Panc1 (cell line): ENCODE results near the gene GPR87.

Source experiments
- POLR2AphosphoS5 ChIP-seq: IDR thresholded peaks from 2 replicates; pipeline ENCODE4 v1.6.1; 2012; ENCODE audit warnings: mild to moderate bottlenecking, low read depth, low read length, moderate library complexity
- SIN3A ChIP-seq: IDR thresholded peaks from 2 replicates; pipeline ENCODE4 v1.6.1; 2012; ENCODE audit warnings: low read depth, mild to moderate bottlenecking, low read length, moderate library complexity, borderline replicate concordance; ENCODE audit not compliant: insufficient read depth
- TCF7L2 ChIP-seq: IDR thresholded peaks from 2 replicates; pipeline ENCODE4 v1.6.1; 2011; ENCODE audit warnings: mild to moderate bottlenecking, low read depth, low read length, inconsistent platforms
- TF ChIP-seq, protein P1 (sequence below): fragments of 450-650 bp; IDR thresholded peaks from 2 replicates; pipeline ENCODE4 v1.5.1; 2017; ENCODE audit warnings: mild to moderate bottlenecking
- TF ChIP-seq, protein P2 (sequence below), 2 experiments: IDR thresholded peaks; 2 replicates each; pipeline ENCODE4 v1.6.1; 2011 to 2012; ENCODE audit warnings: low read depth in 2 of 2, control low read depth in 1 of 2, low read length in 1 of 2, mild to moderate bottlenecking in 1 of 2, moderate library complexity in 1 of 2; ENCODE audit not compliant: insufficient read depth in 1 of 2

DNA sequence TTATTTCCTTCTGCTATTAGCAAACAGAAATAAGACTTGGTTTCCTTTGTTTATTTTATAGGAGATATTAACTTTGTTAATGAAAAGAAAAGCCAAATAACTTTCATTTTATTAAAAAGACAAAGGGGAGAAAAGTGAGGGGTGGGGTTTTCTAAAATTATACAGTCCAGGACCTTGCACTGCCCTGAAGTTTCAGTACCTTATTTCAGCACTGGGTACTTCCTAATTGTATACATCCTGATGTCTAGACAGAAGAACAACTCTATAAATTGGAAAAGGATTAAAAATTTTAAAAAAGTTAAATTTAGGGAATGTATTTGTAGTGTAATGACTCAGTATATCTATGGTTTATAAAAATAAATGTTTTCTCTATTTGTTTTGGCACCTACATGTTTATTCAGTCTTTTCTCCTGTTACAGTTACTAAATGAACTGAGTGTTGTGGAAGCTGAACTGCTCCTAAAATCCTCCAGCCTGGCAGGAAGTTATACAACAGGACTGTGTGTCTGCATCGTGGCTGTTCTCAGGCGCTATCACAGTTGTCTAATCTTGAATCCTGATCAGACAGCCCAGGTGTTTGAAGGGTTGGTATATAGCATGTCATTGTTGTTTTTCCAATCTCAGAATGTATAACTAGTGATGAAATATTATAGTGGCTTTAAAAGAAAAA is 40.3 kb upstream of the GPR87 start:
- TF ChIP-seq, protein P1, sequence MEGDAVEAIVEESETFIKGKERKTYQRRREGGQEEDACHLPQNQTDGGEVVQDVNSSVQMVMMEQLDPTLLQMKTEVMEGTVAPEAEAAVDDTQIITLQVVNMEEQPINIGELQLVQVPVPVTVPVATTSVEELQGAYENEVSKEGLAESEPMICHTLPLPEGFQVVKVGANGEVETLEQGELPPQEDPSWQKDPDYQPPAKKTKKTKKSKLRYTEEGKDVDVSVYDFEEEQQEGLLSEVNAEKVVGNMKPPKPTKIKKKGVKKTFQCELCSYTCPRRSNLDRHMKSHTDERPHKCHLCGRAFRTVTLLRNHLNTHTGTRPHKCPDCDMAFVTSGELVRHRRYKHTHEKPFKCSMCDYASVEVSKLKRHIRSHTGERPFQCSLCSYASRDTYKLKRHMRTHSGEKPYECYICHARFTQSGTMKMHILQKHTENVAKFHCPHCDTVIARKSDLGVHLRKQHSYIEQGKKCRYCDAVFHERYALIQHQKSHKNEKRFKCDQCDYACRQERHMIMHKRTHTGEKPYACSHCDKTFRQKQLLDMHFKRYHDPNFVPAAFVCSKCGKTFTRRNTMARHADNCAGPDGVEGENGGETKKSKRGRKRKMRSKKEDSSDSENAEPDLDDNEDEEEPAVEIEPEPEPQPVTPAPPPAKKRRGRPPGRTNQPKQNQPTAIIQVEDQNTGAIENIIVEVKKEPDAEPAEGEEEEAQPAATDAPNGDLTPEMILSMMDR = no peak
- no peak for TF ChIP-seq POLR2AphosphoS5
- TF ChIP-seq SIN3A = no peak
- TF ChIP-seq, protein P2, sequence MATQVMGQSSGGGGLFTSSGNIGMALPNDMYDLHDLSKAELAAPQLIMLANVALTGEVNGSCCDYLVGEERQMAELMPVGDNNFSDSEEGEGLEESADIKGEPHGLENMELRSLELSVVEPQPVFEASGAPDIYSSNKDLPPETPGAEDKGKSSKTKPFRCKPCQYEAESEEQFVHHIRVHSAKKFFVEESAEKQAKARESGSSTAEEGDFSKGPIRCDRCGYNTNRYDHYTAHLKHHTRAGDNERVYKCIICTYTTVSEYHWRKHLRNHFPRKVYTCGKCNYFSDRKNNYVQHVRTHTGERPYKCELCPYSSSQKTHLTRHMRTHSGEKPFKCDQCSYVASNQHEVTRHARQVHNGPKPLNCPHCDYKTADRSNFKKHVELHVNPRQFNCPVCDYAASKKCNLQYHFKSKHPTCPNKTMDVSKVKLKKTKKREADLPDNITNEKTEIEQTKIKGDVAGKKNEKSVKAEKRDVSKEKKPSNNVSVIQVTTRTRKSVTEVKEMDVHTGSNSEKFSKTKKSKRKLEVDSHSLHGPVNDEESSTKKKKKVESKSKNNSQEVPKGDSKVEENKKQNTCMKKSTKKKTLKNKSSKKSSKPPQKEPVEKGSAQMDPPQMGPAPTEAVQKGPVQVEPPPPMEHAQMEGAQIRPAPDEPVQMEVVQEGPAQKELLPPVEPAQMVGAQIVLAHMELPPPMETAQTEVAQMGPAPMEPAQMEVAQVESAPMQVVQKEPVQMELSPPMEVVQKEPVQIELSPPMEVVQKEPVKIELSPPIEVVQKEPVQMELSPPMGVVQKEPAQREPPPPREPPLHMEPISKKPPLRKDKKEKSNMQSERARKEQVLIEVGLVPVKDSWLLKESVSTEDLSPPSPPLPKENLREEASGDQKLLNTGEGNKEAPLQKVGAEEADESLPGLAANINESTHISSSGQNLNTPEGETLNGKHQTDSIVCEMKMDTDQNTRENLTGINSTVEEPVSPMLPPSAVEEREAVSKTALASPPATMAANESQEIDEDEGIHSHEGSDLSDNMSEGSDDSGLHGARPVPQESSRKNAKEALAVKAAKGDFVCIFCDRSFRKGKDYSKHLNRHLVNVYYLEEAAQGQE (IDR thresholded peaks at IDR 0.05; ENCODE audit: insufficient read depth in 1 of 2, low read depth in 2 of 2, low read length in 1 of 2) = no peak
- TF ChIP-seq TCF7L2 = no peak
